Activated naive CD4-positive, alpha-beta T cell treated with Interleukin-2 at 50 U/mL for 16 hours (primary cell): ENCODE measurements around the gene PSAP.

Source experiments
- DNase-seq: peaks from one replicate; pipeline ENCODE4 v3.0.0-alpha.2; 2020

The PSAP gene

GRCh38 chr10:71806704-71807556 is 44.1 kb downstream of the PSAP start:
- DNase-seq = no peak

GRCh38 chr10:71805776-71806703 is 45.0 kb downstream of the PSAP start:
- no peak for DNase-seq

- no peak for DNase-seq
Measured at GRCh38 chr10:71804077-71804476, 47.0 kb downstream of the PSAP start.

GRCh38 chr10:71802715-71803488 is 48.1 kb downstream of the PSAP start:
- DNase-seq = no peak

- no peak for DNase-seq
Measured at GRCh38 chr10:71802235-71802634, 48.8 kb downstream of the PSAP start.

GRCh38 chr10:71801361-71801760 is 49.7 kb downstream of the PSAP start:
- no peak for DNase-seq

- DNase-seq = no peak
Measured at GRCh38 chr10:71799608-71800453, 51.2 kb downstream of the PSAP start.

- DNase-seq = no peak
Measured at GRCh38 chr10:71799112-71799511, 51.9 kb downstream of the PSAP start.

GRCh38 chr10:71798308-71798624 is 52.8 kb downstream of the PSAP start:
- no peak for DNase-seq

GRCh38 chr10:71797533-71798307 is 53.3 kb downstream of the PSAP start:
- DNase-seq = no peak

- no peak for DNase-seq
Measured at GRCh38 chr10:71796749-71797405, 54.2 kb downstream of the PSAP start.

- DNase-seq = no peak
Measured at GRCh38 chr10:71795248-71795647, 55.8 kb downstream of the PSAP start.

- DNase-seq = no peak
Measured at GRCh38 chr10:71790749-71791440, 60.2 kb downstream of the PSAP start.

GRCh38 chr10:71789871-71790270 is 61.2 kb downstream of the PSAP start:
- DNase-seq = no peak

- DNase-seq = no peak
Measured at GRCh38 chr10:71788954-71789353, 62.1 kb downstream of the PSAP start.

GRCh38 chr10:71784679-71785272 is 66.3 kb downstream of the PSAP start:
- DNase-seq = no peak

GRCh38 chr10:71783917-71784678 is 67.0 kb downstream of the PSAP start:
- no peak for DNase-seq

GRCh38 chr10:71782917-71783490 is 68.0 kb downstream of the PSAP start:
- DNase-seq = no peak
